GM19193 (cell line): ENCODE measurements around the gene TNFRSF11A.
A peak's percentile ranks its signal among the peaks of the same experiment; 100 is the strongest.

Experiments
- POLR2A ChIP-seq: IDR thresholded peaks from 4 replicates; pipeline ENCODE4 v1.6.1; 2011; ENCODE audit not compliant: insufficient read depth, insufficient read length; ENCODE audit errors: extremely low read depth

TNFRSF11A gene

DNA sequence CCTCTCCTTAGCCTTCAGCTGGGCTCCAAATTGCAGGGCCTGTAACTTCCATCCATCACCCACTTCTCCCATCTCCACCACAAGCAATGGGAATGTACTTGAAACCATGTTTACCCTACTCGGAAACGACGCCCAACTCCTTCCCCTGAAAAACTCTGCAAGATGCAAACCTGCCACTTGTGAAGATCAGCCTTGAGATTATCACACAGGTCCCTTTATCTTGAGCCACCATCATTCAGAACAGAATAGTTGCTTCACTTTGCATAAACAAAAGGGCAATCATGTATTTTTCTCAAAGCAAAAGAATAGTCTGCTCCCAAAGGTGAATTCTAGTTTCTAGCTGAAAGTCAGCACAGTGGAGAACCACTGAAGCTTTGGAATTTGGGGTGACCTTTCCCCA is 75.8 kb downstream of the TNFRSF11A start:
- TF ChIP-seq POLR2A = no peak

- TF ChIP-seq POLR2A = no peak
Measured at GRCh38 chr18:62402342-62402948, 77.3 kb downstream of the TNFRSF11A start.

DNA sequence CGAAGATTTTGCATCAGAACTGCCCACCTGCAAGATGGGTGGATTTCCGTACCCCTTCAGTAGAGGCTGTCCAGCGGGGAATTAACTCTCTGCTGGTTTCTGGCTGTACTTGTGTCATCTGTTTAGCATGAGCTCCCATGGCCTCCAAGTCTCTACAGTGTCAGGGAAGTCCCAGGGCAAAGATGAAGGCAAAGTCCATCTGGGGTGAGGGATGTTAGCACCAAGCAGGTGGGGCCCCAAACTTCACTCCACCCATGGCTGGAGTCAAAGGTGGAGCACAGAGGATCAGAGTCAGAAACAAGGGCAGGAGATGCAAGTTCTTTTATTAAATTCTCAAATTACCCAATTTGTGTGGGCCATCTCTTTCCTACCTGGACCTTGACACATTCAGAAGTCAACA is 78.0 kb downstream of the TNFRSF11A start:
- no peak for TF ChIP-seq POLR2A

- no peak for TF ChIP-seq POLR2A
Measured at GRCh38 chr18:62404881-62405280, 79.8 kb downstream of the TNFRSF11A start.

DNA sequence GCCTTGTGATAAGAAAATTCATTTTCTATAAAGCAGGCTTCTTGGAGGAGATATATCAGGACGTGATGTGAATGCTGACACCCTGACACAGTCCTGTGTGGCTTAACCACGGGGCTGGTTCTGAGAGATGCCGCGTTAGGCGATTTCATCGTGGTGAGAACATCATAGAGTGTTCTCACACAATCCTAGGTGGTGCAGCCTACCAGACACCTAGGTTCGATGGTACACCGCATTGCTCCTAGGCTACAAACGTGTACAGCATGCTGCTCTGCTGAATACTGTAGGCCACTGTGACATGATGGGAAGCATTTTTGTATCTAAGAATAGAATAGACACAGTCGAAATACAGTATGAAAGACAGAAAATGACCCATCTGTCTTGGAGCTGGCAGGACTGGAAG is 82.5 kb downstream of the TNFRSF11A start:
- no peak for TF ChIP-seq POLR2A

DNA sequence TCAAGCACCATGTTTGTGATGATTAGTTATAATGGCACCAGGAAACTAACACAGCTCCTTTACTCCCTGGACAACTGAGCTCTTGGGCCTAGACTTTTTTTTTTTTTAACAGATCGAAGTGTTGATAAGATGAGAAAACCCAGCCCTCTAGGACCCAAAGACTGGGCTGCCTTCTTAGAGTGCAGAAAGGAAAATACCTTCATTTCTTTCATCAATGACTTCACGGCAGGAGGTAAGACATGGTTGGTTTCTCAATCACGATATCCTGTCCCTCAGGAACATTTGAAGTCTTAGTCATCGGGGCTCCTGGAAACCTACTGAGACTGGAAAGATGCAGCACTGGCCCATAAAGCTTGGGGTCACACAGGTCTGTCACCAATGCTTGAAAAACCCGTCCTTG is 84.7 kb downstream of the TNFRSF11A start:
- TF ChIP-seq POLR2A = no peak

- no peak for TF ChIP-seq POLR2A
Measured at GRCh38 chr18:62412231-62412979, 87.3 kb downstream of the TNFRSF11A start.

GRCh38 chr18:62413206-62413605 is 88.1 kb downstream of the TNFRSF11A start:
- no peak for TF ChIP-seq POLR2A

DNA sequence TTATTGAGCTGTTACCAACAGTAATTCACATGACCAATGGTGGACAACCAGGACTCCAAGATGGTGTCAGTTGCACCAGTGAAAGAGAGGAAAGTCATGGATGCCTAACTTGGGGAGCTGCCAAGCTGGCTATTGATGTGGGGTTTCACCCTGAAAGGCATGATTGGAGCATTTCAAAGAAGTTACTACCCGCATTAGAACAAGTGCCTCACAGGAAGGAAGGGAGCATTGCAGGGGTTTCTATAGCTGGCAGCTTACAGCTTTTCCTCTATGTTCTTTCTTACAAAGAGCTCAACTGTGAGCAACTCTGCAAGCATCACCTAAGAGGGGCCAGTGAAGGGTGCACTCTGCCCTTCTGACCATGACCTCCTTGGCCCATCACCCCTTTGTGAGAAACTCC is 93.1 kb downstream of the TNFRSF11A start:
- no peak for TF ChIP-seq POLR2A

DNA sequence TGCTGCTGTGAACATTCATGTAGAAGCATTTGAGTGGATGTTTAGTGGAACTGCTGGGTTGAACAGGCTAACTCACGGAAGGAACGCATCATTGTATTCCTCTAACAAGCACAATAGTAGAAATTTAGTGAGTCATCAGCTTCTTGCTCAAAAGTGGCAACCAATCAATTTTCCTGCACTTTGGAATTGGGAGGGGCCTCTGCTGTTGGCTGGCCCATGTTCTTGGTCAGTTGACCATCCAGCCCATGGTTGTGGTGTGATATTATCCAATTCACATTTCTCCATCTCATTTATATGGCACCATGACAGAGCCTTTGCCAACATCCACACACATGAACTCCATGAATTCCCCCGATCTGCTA is 95.0 kb downstream of the TNFRSF11A start:
- no peak for TF ChIP-seq POLR2A

- TF ChIP-seq POLR2A = peak; percentile 50
Measured at GRCh38 chr18:62420513-62421209, 95.6 kb downstream of the TNFRSF11A start.

GRCh38 chr18:62425465-62426190 is 100.5 kb downstream of the TNFRSF11A start:
- no peak for TF ChIP-seq POLR2A

GRCh38 chr18:62426191-62426488 is 101.0 kb downstream of the TNFRSF11A start:
- TF ChIP-seq POLR2A = no peak

- no peak for TF ChIP-seq POLR2A
Measured at GRCh38 chr18:62432176-62432575, 107.1 kb downstream of the TNFRSF11A start.

- TF ChIP-seq POLR2A = no peak
Measured at GRCh38 chr18:62434798-62435197, 109.7 kb downstream of the TNFRSF11A start.

GRCh38 chr18:62435435-62436031 is 110.4 kb downstream of the TNFRSF11A start:
- no peak for TF ChIP-seq POLR2A

DNA sequence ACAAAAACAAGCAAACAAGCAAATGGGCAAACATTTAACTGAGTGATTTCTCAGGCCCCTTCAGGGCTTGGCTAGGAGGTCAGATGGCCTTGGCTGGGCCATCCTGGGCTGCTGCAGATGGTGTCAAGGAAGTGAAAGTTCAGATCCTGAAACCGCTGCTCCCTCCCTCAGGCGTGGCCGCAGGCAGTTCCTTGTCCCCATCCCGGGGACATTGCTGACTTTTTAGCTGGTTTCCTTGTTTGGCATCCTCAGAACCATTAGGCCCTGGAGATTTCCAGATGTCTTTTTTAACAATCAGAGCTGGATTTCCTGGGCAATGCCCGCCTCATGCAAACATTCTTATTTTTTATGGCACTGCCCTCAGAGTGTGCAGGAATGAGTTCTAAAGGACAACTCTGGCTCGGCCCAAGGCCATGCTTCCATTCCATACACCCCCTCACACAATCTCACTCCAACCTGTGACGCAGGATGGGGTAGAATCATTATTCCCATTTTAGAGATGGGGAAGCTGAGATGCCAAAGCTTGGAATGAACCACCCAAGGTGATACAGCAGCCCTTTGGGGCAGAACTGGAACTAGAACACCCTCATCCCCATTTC is 111.6 kb downstream of the TNFRSF11A start:
- TF ChIP-seq POLR2A = no peak
